GM21825 (cell line): ENCODE data around the gene PSMB2.
A peak's percentile ranks its signal among the peaks of the same experiment; 100 is the strongest.

Experiments
- ATAC-seq: cut with Tn5 transposase; IDR thresholded peaks from one replicate; pipeline ENCODE4 v1.9.1; 2021; ENCODE audit warnings: mild to moderate bottlenecking, moderate library complexity; ENCODE audit not compliant: unreplicated experiment

Gene PSMB2

GRCh38 chr1:35558374-35559316, 82.7 kb downstream of the PSMB2 start:
- ATAC-seq: no peak

- ATAC-seq: peak; percentile 80
Observed at GRCh38 chr1:35557611-35558373, 83.5 kb downstream of the PSMB2 start, which contains the start of gene NCDN. Gene NCDN (plus strand): TSS chr1:35557799. CDS start chr1:35558191, 392 bp downstream.

GRCh38 chr1:35557118-35557610, 84.2 kb downstream of the PSMB2 start, which contains the start of gene KIAA0319L:
Gene KIAA0319L (minus strand): TSS chr1:35557403. CDS start chr1:35554491, 2,912 bp downstream.
- peak; percentile 69 for ATAC-seq

- no peak for ATAC-seq
Observed at GRCh38 chr1:35556484-35557117, 84.7 kb downstream of the PSMB2 start.

- ATAC-seq: no peak
Observed at GRCh38 chr1:35555601-35556477, 85.5 kb downstream of the PSMB2 start.

GRCh38 chr1:35555212-35555584, 86.1 kb downstream of the PSMB2 start:
- ATAC-seq: no peak

GRCh38 chr1:35554266-35555211, 86.8 kb downstream of the PSMB2 start:
- ATAC-seq: no peak

GRCh38 chr1:35553851-35554250, 87.5 kb downstream of the PSMB2 start:
- ATAC-seq: no peak
